Transverse colon (tissue), 4 donors: Measurements from ENCODE around the gene RUSC2. TPM values are rescaled to one million over a fixed set of nuclear protein-coding genes. Genes with fewer than 3 reads are reported as not detected.
"Not testable (repeated sequence)": the region's sequence is repeated elsewhere in the genome, so short reads cannot be mapped to it uniquely, and the experiment has no call there.

Experiments
- DNase-seq: peaks from one replicate; pipeline ENCODE4 v3.0.0-alpha.2; 2019
- H3K27ac ChIP-seq, 4 donors: fragments of 200-600 bp; sonication (generic); 2 replicates each; pipeline ENCODE4 v1.5.1; 2016 to 2018; ENCODE audit warnings: inconsistent platforms in 4 of 4
- H3K27me3 ChIP-seq: fragments of 200-600 bp; sonication (generic); 2 replicates; pipeline ENCODE4 v1.5.1; 2017; ENCODE audit warnings: inconsistent platforms
- H3K36me3 ChIP-seq, 4 donors: fragments of 200-600 bp; sonication (generic); 2 replicates each; pipeline ENCODE4 v1.5.1; 2017 to 2019; ENCODE audit warnings: inconsistent platforms in 4 of 4
- H3K4me1 ChIP-seq, 4 donors: fragments of 200-600 bp; sonication (generic); 2 replicates each; pipeline ENCODE4 v1.5.1; 2017 to 2020; ENCODE audit warnings: inconsistent platforms in 4 of 4
- H3K4me3 ChIP-seq, 4 donors: fragments of 200-600 bp; sonication (generic); 1 replicate in 1 of 4; 2 replicates in 3 of 4; pipeline versions ENCODE4 v1.5.1 to v1.6.1; 2017 to 2019; ENCODE audit warnings: inconsistent platforms in 4 of 4
- H3K9me3 ChIP-seq, 2 donors: fragments of 200-600 bp; sonication (generic); 2 replicates each; pipeline ENCODE4 v1.5.1; 2017 to 2019; ENCODE audit warnings: inconsistent platforms in 2 of 2
- CTCF ChIP-seq, 5 experiments: fragments of 200-600 bp in 3 of 5; fragments of 450-650 bp in 2 of 5; sonication (generic) in 3 of 5; IDR thresholded peaks; 1 replicate in 2 of 5; 2 replicates in 3 of 5; pipeline ENCODE4 v1.5.1; 2016 to 2017; ENCODE audit warnings: antibody characterized with exemption in 5 of 5, inconsistent platforms in 3 of 5, mild to moderate bottlenecking in 2 of 5, moderate library complexity in 1 of 5
- EP300 ChIP-seq: sonication (generic); formaldehyde crosslinking; IDR thresholded peaks from one replicate; pipeline ENCODE4 v1.6.1; 2017; ENCODE audit warnings: antibody characterized with exemption, low read depth
- POLR2A ChIP-seq: fragments of 450-650 bp; IDR thresholded peaks from one replicate; pipeline ENCODE4 v1.6.1; 2016; ENCODE audit warnings: antibody characterized with exemption, mild to moderate bottlenecking, moderate library complexity
- POLR2AphosphoS5 ChIP-seq, 3 donors: sonication (generic); formaldehyde crosslinking; IDR thresholded peaks; one replicate each; pipeline ENCODE4 v1.6.1; 2016; ENCODE audit warnings: antibody characterized with exemption in 3 of 3
- WGBS, 2 donors: methylation state at CpG; one replicate each; pipeline ENCODE4 v1.1.5; 2018; ENCODE audit warnings: low coverage in 1 of 2; 5-methylcytosine and 5-hydroxymethylcytosine counted together
- in situ Hi-C, 4 donors: fragments of 200-750 bp; cut with MboI; loops; one replicate each; pipeline versions ENCODE4 v1.15.0 to v1.15.1; 2017; ENCODE audit warnings: low sequenced_read_pairs in 3 of 4, low pct_ligation_motif_present in 1 of 4, low pct_unique_long_range_greater_than_20kb in 1 of 4
- intact Hi-C: fragments of 100-400 bp; cut with DNase I; formaldehyde crosslinking; loops from one replicate; pipeline ENCODE4 v1.15.1; 2023; ENCODE audit warnings: low total_unique reads
- total RNA-seq, 4 donors: library from RNA; depleted of rRNA; stranded (reverse); fragments of >200 nt; gene quantifications; one replicate each; pipeline ENCODE4 v1.1.0, GENCODE V29; 2016

The RUSC2 gene
- total RNA-seq, 4 donors from 2014 or later: 7.0 to 16.8 (median 12.1) TPM

DNA sequence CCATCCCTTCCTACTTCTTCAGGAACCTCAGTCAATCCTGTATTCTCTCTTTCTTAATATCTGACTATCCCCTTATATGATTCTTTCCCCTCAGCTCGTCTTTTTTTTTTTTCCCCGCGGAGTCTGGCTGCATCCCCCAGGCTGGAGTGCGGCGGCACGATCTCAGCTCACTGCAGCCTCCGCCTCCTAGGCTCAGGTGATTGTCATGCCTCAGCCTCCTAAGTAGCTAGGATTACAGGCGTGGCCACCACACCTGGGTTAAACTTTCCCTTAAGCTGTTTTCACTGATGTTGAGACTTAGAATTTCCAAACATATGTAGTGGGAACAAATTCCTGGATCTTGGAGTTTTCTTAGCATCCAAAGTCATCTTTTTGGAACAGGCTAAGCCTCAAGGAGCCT is 13.3 kb upstream of the RUSC2 start:
- no peaks in the 10 kb centered on the region for H3K9me3 ChIP-seq
- intact Hi-C loops (no loop called here), in situ Hi-C loops (loop anchor here in 3 of 4 donors (5.0 to 10.0 kb wide), 4 partner anchors 359 to 582 kb away; partner anchors contain the start of gene ATOSB (in 2 of the 3))
- DNase-seq: no peak
- H3K36me3 ChIP-seq: no peaks in the 10 kb centered on the region
- H3K27me3 ChIP-seq: peaks cover 10% of the 10 kb centered on the region
- no peak overlapping the region for H3K27ac ChIP-seq
- WGBS, 2 donors: 74 to 87% methylated on average over 3 to 8 of the region's 8 CpGs
- TF ChIP-seq EP300 (no peak), POLR2AphosphoS5 (IDR thresholded peaks at IDR 0.05) (no peak), CTCF (IDR thresholded peaks at IDR 0.05) (no peak), POLR2A (no peak)
- H3K4me3 ChIP-seq: no peak overlapping the region
- H3K4me1 ChIP-seq: peaks cover 0 to 5% (median 0%) of the 10 kb centered on the region in 4 donors

GRCh38 chr9:35477211-35477855 is 12.6 kb upstream of the RUSC2 start:
- H3K27ac ChIP-seq, H3K4me1 ChIP-seq, intact Hi-C loops, H3K4me3 ChIP-seq, H3K36me3 ChIP-seq, H3K9me3 ChIP-seq: not testable (repeated sequence)
- in situ Hi-C loops: loop anchor here in 3 of 4 donors (5.0 to 10.0 kb wide), 4 partner anchors 360 to 583 kb away; partner anchors contain the start of gene ATOSB (in 2 of the 3)
- H3K27me3 ChIP-seq: peaks cover 10% of the 10 kb centered on the region
- WGBS, 2 donors: 15 to 40% methylated on average over 1 to 5 of the region's 5 CpGs
- TF ChIP-seq CTCF (IDR thresholded peaks at IDR 0.05): peak; percentile 70 to 81 (median 80)
- peak; percentile 37 for DNase-seq

DNA sequence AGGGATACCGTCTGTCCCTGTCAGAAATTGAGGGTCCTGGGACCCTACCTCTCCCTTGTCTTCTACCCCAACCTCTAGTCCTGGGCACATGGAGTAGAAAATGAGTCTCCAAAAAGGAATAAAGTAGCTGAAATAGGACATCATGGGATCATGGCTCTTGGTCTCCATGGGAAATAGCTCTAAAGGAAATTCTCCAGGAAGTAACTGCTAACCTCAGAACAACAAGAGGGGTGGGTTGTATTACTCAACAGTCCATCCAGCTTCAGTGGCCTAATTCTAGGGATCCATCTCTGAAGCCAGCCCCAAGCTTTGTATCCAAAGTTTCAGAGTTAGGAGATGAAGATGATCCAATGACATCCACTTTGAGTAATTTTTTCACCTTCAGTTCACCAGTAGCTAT is 11.0 kb upstream of the RUSC2 start:
- Histone ChIP-seq H3K4me1 (peaks cover 0 to 5% (median 0%) of the 10 kb centered on the region in 4 donors), H3K27me3 (peaks cover 10% of the 10 kb centered on the region), H3K27ac (no peak overlapping the region), H3K9me3 (no peaks in the 10 kb centered on the region), H3K36me3 (no peaks in the 10 kb centered on the region), H3K4me3 (no peak overlapping the region)
- intact Hi-C loops (no loop called here), in situ Hi-C loops (loop anchor here in 3 of 4 donors (5.0 to 10.0 kb wide), 4 partner anchors 362 to 584 kb away; partner anchors contain the start of gene ATOSB (in 2 of the 3))
- no peak for TF ChIP-seq POLR2A
- TF ChIP-seq CTCF (IDR thresholded peaks at IDR 0.05): no peak
- TF ChIP-seq POLR2AphosphoS5 (IDR thresholded peaks at IDR 0.05): no peak
- TF ChIP-seq EP300: no peak
- 83% methylated on average over 1 of the region's 1 CpG; no CpG with 5 or more reads in 1 of the 2 donors for WGBS, 2 donors
- no peak for DNase-seq

DNA sequence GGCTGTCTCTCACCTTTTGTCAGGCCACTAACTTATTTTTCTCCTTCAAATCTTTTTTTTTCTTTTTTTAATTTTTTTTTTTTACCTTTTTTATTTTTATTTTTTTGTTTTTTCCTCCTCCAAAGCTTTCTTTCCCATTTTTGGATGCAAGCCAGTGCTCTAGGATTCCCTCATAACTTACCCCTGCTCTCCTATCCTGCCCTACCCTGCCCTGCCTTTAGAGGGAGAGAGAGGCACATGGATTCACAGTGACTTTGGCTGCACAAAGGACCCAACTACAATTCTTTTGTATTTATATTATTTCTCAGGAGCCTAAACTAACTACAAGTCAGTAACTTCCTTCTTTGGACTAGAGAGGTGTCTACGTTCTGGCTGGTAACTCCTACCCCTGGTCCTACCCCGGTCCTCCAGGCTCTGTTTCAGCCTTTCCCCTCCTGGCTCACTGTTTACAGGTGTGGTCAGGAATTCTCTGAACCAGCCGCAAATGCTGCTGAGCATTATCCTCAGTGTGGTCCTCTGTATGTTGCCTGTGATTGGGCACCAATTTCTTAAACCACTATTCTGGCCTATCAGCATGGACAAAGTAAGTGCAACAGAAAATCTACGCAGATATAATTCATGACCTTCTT is 8.4 kb upstream of the RUSC2 start:
- H3K9me3 ChIP-seq: no peaks in the 10 kb centered on the region
- 66 to 80% methylated on average over 3 to 4 of the region's 4 CpGs for WGBS, 2 donors
- in situ Hi-C loops (loop anchor here in 2 of 4 donors (10.0 kb wide), 1 partner anchor 73 kb away; no protein-coding TSS in a partner anchor), intact Hi-C loops (loop anchor here (5.0 kb wide), 1 partner anchor 364 kb away; the partner anchor contains the start of gene ATOSB)
- no peak overlapping the region for H3K27ac ChIP-seq
- peak; percentile 54 for DNase-seq
- H3K27me3 ChIP-seq: peaks cover 5% of the 10 kb centered on the region
- H3K4me1 ChIP-seq: peaks cover 0 to 5% (median 0%) of the 10 kb centered on the region in 4 donors
- H3K36me3 ChIP-seq: no peaks in the 10 kb centered on the region
- TF ChIP-seq CTCF (IDR thresholded peaks at IDR 0.05): peak; percentile 59 to 75 (median 67)
- no peak for TF ChIP-seq POLR2AphosphoS5 (IDR thresholded peaks at IDR 0.05)
- TF ChIP-seq POLR2A: no peak
- H3K4me3 ChIP-seq: no peak overlapping the region
